ENCODE measurements around the gene CHRNB4. TPM values are rescaled to one million over a fixed set of nuclear protein-coding genes. Genes with fewer than 3 reads are reported as not detected.

Gene CHRNB4
- total RNA-seq, 1 experiment from 2014 or later, result 1.3 TPM

- no peak for TF ChIP-seq CTCF (IDR thresholded peaks at IDR 0.05; ENCODE audit: insufficient read depth in 1 of 2, low read depth in 1 of 2, low read length in 1 of 2, severe bottlenecking in 1 of 2, unreplicated experiment in 1 of 2)
- no peaks in the 10 kb centered on the region for H3K36me3 Mint-ChIP-seq (ENCODE audit: insufficient read depth, unreplicated experiment)
- H3K27ac Mint-ChIP-seq (ENCODE audit: unreplicated experiment), result no peak overlapping the region
- Histone ChIP-seq H3K4me1 (no peaks in the 10 kb centered on the region), H3K27me3 (replicated peaks; ENCODE audit: control insufficient read depth, insufficient read depth, low read length) (no peaks in the 10 kb centered on the region; the same call in 1 of the 2 replicates), H3K4me3 (ENCODE audit: low read depth, low read length) (no peak overlapping the region), H3K36me3 (ENCODE audit: control insufficient read depth, insufficient read depth, low read length) (no peaks in the 10 kb centered on the region), H3K9me3 (no peaks in the 10 kb centered on the region)
- ChIA-PET POLR2A (no interaction called here), CTCF (interaction anchor here (0.7 kb wide), 1 partner anchor 12 kb away, joined by 3 read pairs; no protein-coding TSS in a partner anchor)
- H3K4me3 Mint-ChIP-seq (ENCODE audit: unreplicated experiment), result no peak overlapping the region
- H3K9me3 Mint-ChIP-seq (ENCODE audit: unreplicated experiment), result no peaks in the 10 kb centered on the region
- BruUV-seq (replicated peaks), result no TSS peak
- intact Hi-C loops (cut with micrococcal nuclease; ENCODE audit: unreplicated experiment), result no loop called here
- no peak for DNase-seq
- H3K4me1 Mint-ChIP-seq (ENCODE audit: low read depth, unreplicated experiment), result peaks cover 10% of the 10 kb centered on the region
- H3K27me3 Mint-ChIP-seq (ENCODE audit: insufficient read depth, unreplicated experiment), result peaks cover 11% of the 10 kb centered on the region
Observed at GRCh38 chr15:78668987-78669386, 28.0 kb upstream of the CHRNB4 start.

DNA sequence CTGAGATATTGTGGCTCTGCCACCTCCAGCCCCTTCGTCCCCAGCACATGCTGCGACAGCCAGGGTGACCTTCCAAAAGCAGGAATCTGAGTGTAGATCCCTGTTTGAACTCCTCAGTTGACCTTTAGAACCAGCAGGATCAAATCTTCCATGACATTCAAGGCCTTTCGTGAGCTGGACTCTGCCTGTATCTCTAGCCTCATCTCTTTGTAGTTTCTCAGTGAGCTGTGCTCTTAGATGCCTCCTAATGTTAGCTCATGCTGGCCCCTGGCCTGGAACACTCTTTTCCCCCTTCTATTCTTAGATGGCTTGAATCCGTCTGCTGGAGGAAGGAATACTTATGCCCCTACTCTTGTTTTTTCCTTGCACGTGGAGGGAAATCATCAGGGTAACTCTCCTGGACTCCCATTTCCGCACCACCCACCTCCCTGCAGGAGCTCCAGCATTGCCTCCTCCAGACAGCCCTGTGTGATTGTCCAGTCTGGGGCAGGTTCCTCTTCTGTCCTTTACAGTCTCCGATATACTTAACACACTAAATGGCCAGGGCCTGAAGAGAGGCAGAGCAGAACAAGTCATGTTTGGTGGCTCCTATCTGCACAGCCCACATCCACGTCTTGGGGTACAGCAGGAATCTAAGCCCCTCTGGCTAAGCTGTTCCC, 26.7 kb upstream of the CHRNB4 start:
- intact Hi-C loops (cut with micrococcal nuclease; ENCODE audit: unreplicated experiment), result no loop called here
- DNase-seq, result no peak
- H3K4me3 ChIP-seq (ENCODE audit: low read depth, low read length), result no peak overlapping the region
- no peaks in the 10 kb centered on the region for H3K9me3 ChIP-seq
- Mint-ChIP-seq H3K4me3 (ENCODE audit: unreplicated experiment) (no peak overlapping the region), H3K27me3 (ENCODE audit: insufficient read depth, unreplicated experiment) (peaks cover 11% of the 10 kb centered on the region), H3K9me3 (ENCODE audit: unreplicated experiment) (no peaks in the 10 kb centered on the region), H3K27ac (ENCODE audit: unreplicated experiment) (no peak overlapping the region), H3K4me1 (ENCODE audit: low read depth, unreplicated experiment) (peaks cover 6% of the 10 kb centered on the region), H3K36me3 (ENCODE audit: insufficient read depth, unreplicated experiment) (no peaks in the 10 kb centered on the region)
- no peaks in the 10 kb centered on the region for H3K36me3 ChIP-seq (ENCODE audit: control insufficient read depth, insufficient read depth, low read length)
- H3K27me3 ChIP-seq (replicated peaks; ENCODE audit: control insufficient read depth, insufficient read depth, low read length), result no peaks in the 10 kb centered on the region; the same call in 1 of the 2 replicates
- TF ChIP-seq CTCF (IDR thresholded peaks at IDR 0.05; ENCODE audit: insufficient read depth in 1 of 2, low read depth in 1 of 2, low read length in 1 of 2, severe bottlenecking in 1 of 2, unreplicated experiment in 1 of 2), result no peak
- ChIA-PET CTCF (no interaction called here), POLR2A (no interaction called here)
- no TSS peak for BruUV-seq (replicated peaks)
- no peaks in the 10 kb centered on the region for H3K4me1 ChIP-seq

GRCh38 chr15:78666010-78666409, 25.0 kb upstream of the CHRNB4 start:
- H3K4me1 ChIP-seq, result no peaks in the 10 kb centered on the region
- no peaks in the 10 kb centered on the region for H3K4me1 Mint-ChIP-seq (ENCODE audit: low read depth, unreplicated experiment)
- H3K9me3 ChIP-seq, result no peaks in the 10 kb centered on the region
- no TSS peak for BruUV-seq (replicated peaks)
- no peaks in the 10 kb centered on the region; the same call in 1 of the 2 replicates for H3K27me3 ChIP-seq (replicated peaks; ENCODE audit: control insufficient read depth, insufficient read depth, low read length)
- H3K4me3 ChIP-seq (ENCODE audit: low read depth, low read length), result no peak overlapping the region
- no peak for TF ChIP-seq CTCF (IDR thresholded peaks at IDR 0.05; ENCODE audit: insufficient read depth in 1 of 2, low read depth in 1 of 2, low read length in 1 of 2, severe bottlenecking in 1 of 2, unreplicated experiment in 1 of 2)
- intact Hi-C loops (cut with micrococcal nuclease; ENCODE audit: unreplicated experiment), result no loop called here
- no peak overlapping the region for H3K27ac Mint-ChIP-seq (ENCODE audit: unreplicated experiment)
- ChIA-PET CTCF (no interaction called here), POLR2A (no interaction called here)
- peaks cover 15% of the 10 kb centered on the region for H3K27me3 Mint-ChIP-seq (ENCODE audit: insufficient read depth, unreplicated experiment)
- no peak overlapping the region for H3K4me3 Mint-ChIP-seq (ENCODE audit: unreplicated experiment)
- H3K36me3 ChIP-seq (ENCODE audit: control insufficient read depth, insufficient read depth, low read length), result no peaks in the 10 kb centered on the region
- no peaks in the 10 kb centered on the region for H3K9me3 Mint-ChIP-seq (ENCODE audit: unreplicated experiment)
- DNase-seq, result no peak
- no peaks in the 10 kb centered on the region for H3K36me3 Mint-ChIP-seq (ENCODE audit: insufficient read depth, unreplicated experiment)
